GM21423 (cell line): ENCODE measurements around the gene CHN2.
A peak's percentile ranks its signal among the peaks of the same experiment; 100 is the strongest.

Experiments used
- ATAC-seq: cut with Tn5 transposase; IDR thresholded peaks from one replicate; pipeline ENCODE4 v1.9.1; 2021; ENCODE audit warnings: mild to moderate bottlenecking, moderate library complexity; ENCODE audit not compliant: unreplicated experiment

The CHN2 gene

DNA sequence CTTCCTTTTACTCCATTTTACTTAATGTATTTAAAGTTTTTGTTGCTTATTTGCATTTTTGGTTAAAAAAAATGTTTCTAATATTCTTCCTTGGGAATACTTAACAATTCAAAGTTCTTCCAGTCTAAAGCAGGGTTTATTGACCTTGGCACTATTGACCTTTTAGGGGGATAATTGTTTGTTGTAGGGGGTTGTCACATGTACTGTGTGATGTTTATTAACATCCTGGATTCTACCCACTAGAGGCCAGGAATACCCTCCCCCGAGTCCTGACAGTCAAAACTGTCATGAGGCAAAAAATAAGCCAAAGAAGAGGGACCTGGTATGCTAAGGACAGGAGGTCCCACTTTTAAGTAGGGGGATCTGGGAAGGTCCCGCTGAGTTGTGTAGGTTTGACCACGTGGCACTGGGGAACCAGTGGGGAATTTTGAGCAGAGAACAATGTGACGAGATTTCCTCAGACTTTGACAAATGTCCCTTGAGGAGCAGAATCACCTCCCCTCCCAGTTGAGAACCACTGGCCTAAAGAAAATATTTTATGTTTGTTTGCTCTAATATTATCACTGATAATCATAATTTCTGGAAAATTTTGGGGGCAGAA is 190.7 kb downstream of the CHN2 start:
- ATAC-seq: no peak

DNA sequence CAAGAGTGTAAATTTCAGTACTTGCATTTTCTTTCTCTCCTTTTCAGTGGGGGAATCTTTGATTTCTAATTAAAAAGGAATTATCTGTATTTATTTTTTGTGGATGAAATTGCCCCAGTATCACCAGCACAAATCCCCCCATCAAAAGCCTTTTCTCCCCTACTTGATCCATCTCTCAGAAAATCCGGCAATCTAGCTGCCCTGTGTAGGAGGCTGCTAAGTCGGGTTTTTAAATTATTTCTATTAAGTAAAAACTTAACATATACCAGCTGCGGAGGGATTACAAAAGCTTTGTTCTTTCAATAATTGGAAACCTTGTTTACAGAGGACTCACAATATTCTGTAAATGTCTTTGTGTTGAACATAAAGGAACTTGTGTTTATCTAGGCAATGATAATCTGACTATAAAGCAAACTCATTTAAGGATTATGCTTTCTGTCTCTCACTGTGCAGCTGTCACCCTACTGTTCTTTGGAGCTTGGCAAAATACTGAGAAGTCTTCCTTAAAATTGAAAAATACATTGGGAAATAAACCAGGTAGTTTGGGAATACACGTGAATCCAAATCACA is 191.7 kb downstream of the CHN2 start:
- no peak for ATAC-seq

DNA sequence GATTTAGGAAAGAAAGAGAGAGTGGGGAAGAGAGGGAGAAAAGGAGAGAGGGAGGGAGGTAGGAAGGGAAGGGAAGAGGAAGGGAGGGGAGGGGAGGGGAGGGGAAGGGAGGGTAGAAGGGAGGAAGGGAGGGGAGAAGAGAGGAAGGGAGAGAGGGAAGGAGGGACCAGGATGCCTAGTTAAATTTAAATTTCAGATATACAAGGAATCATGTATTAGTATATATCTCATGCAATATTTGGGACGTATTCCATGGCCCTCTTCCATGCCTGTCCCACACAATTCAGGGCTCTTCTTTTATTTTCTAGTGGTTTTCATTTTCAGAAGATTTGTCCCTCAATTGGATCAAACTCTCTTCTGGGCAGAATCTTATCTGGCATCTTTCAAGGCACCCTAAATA is 196.7 kb downstream of the CHN2 start:
- ATAC-seq: no peak

DNA sequence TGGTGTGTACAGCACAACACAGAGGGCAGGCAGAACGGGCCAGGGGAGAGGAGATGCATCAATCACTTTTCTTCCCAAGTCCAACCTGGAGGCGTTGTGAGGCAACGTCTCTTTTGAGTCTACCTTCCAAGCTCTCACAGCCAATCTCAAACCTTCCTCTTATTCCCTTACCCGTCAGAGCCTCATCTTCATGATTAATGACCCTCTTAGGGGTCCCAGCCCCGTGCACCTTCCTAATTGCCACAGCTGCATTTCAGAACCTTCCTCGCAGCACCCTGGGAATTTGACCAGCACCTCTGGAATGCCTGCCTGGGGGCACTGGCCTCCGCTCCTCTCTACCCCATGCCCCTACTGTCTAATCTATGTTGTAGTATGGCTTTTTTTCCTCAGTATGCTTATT is 199.7 kb downstream of the CHN2 start:
- no peak for ATAC-seq

DNA sequence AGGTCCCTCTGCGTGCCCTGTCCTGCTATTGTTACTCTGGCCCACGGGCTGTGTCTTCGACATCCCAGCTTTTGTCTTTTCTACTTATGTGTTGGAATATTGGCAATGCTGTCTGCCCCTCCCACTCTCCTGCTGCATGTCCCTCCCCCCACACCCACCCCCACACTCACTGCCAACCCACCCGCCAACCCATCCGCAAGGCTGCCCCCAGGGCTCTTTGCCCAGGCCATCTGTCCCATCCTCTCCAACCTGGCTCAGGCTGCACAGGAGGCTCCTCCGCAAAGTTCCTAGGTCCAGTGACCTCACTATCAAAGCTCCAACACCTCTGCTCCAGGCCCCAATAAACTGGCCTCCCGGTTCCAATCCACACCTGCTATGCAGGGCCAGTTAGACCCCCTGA is 202.0 kb downstream of the CHN2 start:
- no peak for ATAC-seq

DNA sequence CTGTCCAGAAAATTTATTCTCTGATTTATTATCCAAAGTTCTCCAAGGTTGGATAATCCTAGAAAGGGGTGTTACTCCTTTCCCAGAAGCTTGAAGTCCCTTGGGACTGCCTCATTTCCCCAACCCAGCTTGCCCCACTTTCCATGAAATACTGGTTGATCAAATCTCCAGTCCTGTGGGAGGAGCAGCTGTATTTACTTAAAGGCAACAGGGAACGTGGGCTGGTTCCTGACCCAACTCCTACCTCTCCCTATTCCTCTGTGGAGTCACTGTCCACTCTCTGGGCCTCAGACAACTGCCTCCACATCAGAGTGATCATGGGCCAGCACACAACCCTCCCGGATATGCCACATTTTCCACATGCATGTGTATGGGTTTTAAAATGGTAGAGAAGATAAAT is 202.8 kb downstream of the CHN2 start:
- no peak for ATAC-seq

DNA sequence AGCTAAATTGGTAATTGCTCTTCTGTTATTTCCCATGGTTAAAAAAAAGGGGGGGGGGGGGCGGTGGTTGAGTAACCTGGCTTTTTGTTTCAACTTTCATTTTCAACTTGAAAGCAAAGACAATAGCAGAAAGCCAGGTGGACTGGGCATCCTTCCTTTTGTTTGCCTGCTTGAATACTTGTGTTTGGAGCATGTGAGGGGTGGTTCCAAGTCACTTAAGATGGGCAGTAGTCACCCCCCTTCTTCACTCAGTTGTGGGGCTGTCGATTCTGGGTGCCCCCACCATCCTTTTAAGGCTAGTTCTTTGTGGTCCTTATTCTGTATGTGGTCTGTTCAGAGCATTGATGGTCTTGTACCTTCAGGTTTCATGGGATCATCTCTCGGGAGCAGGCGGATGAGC is 203.4 kb downstream of the CHN2 start:
- no peak for ATAC-seq

DNA sequence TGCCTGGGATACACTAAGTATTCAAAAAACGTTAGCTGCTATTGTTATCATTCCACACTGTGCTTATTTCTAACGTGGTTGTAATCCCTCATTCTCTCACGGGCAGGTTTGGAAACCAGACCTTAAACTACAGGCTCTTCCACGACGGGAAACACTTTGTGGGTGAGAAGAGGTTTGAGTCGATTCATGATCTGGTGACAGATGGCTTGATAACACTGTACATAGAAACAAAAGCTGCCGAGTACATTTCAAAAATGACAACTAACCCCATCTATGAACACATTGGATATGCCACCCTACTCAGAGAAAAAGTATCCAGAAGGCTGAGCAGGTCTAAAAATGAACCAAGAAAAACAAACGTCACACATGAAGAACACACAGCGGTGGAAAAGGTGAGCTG is 205.9 kb downstream of the CHN2 start:
- no peak for ATAC-seq

DNA sequence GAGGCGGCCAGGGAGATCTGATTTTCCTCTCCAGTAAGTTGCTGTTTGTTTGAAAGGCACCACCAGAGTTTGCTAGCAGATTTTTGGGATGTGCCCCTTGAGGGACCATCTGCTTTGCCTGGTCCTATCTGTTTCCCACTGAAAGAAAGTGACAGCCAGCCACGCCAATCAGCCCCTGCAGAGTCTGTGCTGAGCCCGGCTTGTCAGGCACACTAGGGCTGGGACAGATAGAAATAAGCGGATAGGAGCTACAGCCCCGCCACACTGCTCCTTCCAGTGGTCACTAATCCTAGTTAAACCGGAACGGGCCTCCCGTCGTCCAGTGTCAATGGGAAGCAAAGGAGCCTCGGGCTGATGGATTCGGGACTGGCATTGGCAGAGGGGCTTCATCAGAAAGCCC is 207.2 kb downstream of the CHN2 start:
- ATAC-seq: no peak

DNA sequence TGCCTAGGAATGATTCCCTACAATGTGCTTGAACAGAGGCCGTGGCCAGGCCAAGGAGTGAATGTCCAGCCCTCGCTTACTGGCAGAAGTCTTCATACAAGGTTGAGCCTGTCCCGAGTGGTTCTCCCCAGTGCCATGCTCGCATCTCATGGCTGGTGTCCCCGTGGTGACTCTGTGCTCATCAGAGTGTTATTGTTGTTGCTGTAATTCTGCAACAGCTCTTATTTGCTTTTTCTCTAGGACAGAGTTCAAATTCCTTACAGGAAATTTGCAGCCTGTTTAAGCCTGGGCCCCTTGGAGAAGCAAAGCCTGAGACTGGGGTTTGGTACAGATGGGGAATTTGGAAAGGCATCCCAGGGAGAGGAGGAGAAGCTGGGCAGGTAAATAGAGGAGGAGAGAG is 211.3 kb downstream of the CHN2 start:
- no peak for ATAC-seq

DNA sequence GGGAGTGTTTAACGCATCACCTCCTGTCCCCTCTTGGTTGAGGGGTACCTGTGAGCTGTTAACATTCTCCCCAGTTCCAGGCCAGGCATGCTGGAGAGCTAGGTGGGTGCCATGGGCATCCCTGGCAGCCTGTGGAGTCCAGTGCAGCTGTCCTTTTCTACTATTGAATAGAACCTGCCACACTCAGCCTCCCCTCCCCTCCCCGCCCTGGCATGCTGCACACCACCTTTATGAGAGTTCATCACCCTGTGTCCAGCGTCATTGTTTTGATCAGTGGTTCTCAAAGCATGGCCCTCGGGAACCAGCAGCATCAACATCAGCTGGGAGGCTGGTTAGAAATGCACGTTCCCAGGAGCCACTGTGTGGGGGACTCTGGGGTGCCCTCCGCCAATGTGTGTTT is 211.8 kb downstream of the CHN2 start:
- no peak for ATAC-seq

DNA sequence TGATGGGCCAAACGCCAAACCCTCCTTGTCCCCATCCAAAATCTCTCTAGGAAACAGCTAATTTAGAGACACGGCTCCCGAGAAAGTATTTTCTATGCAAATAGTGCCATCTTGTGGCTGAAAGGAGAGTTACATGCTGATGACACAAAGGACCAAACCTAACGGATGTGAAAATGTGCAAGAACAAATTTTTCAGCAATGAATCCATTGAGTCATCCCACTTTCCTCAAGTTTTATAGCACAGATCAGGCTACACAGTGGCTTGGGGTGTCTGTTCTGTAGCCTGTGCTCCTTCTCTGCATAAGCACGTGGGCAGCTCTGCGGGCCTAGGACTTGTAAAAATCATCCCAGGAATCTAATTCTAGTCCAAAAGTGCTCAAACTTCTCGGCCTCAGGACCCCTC is 214.3 kb downstream of the CHN2 start:
- ATAC-seq: peak; percentile 48

DNA sequence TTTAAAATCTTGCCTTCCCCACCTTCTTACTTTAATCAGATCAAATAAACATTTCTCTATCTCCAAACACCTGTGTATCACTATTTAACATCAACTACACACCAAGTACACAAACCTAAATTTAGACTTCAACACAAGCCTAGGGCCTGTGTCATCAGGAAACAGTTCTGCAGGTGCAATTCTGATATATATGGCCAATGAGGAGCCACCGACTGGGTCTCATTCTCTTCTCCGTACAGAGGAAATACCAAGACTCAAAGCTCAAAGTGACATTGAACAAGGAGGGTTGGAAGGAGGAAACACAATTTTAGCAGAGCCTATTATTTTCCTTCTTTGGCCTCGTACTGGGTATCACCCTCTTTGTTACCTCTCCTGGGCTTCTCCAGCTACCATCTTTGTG is 216.4 kb downstream of the CHN2 start:
- no peak for ATAC-seq

DNA sequence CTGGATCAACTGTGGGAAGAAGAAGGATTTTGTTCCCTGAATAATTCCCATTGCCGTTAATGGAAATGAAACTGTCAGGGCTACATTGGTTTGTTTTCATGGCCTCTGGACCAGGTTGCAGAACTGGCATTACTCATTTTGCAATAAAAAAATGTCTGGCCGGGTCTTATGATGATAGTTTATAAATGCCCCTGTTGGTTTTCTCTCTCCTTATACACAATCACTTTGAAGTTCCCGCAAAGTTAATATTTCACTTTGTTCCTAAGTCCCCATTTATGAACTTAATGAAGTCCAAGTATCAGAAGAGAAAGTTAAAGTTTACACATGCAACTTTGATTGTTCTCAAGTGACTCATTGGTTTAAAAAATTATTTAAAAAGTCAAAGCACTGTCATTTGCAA is 218.3 kb downstream of the CHN2 start:
- ATAC-seq: no peak

DNA sequence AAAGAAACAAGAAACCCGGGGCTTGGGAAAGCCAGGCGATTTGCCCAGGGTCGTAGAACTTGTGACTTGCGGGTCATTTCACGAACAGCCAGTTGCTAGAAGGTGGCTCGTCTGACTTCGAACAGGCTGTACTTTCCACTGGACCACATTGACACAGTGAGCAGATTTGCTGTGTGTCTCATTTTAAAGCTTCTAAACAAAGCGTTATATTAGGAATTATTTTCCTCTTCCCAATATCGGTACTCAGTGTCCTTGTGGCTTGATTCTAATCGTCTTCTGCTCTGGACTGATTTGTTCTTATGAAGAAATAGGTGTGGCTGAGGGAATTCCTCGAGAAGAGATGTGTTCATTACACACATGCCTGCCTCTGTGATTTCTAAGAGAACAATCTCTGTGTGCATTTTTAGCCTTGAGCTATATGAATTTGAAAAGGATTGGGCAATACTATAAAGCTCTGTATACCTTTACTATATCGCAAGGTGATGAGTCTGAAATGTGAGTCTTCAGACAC is 219.1 kb downstream of the CHN2 start:
- ATAC-seq: no peak

DNA sequence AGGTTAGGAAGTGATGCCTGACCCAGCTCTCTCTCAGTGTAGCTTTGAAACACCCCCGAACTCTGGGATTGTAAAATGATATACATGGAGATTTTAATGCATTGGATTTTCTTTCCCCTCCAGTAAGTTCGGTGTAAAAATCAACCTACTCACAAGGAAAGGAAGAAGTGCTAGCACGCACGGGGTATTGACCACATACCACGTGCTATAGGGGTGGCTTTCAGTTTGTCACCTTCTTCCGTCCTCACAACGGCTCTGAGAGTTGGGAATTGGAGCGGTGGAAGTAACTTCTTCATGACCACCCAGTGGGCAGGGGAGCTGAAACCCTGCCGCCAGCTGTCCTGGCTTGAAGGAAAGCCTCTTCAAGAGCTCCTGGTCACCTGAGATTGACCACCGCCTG is 219.6 kb downstream of the CHN2 start:
- ATAC-seq: no peak

DNA sequence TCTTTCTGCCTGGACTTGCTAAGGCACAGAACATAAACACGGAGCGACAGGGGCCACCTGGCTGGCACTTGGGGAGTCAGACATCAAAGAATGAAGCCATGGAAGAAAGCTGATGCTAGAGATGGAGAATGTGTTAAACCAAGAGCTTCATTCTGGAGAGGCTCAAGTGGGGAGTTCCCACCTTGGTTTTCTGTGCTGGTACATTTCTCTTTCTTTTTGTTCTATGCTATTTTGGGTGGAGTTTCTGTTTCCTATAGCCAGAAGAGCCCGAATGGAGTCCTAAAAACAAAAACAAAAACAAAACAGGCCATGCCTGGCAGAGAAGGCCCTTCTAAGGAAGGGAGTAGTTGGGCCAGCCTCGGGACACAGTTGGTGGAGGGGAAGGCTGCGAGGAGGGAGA is 220.6 kb downstream of the CHN2 start:
- ATAC-seq: no peak

DNA sequence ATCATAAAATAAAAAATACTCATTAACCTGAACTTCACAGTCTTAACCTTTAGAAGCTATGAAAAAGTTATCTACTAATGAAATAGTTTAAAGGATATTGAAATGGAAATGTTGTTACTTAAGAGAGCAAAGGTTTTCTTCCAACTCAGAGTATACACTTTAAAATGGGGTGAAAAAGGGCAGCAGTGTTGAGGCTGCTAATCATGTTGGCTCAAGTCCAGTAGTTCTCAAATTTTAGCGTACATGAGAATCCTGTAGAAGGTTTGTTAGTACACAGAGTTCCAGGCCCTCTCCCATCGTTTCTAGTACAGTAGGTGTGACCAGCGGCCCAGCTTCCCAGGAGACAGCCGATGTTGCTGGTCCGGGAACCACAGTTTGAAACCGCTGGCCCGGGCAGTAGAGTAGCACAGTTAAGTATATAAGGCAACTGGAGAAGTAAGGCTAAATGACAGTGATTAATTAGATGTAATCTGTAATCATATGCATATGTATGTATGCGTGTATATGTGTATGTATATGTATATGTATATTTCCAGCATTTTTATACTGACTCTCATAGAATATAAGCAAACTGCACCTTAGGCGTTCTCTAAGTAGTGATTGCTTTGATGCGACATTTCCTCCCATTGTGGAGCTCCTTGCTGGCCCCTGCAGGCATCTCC is 221.8 kb downstream of the CHN2 start:
- no peak for ATAC-seq

DNA sequence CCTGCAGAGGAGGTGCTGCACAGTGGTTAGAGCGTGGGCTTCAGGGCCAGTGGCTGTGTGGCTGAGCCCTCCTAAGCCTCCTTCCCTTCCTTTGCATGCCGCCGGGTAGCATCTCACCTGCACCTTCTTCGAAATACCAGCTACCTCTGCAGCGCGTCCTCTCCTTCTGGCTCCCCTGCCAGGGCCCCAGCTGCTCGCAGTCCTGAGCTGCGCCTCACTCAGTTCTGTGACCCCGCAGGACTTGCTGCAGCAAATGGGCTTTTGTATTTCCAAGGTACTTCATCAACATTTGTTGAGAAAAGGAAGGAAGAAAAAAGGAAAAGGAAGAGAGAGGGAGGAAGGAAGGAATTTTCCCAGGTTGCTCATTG is 222.3 kb downstream of the CHN2 start:
- ATAC-seq: no peak

DNA sequence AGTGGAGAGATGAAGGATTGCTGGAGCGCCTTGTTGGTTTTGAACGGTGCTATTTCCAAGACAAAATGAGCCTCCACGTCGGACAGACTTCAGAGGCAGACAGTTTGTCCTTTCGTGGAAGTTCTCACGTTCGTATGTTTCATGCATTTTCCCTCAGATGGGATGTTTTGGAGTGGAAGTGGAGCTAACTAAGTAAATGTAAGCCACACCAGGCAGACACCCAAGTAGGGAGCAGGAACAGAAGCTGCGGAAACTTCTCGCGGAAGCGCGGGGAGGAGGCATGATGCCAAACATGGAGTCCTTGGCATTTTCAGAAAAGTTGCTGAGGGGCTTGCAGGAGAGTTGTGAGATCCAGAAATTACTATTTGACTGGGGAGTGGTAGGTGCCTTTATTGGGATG is 223.5 kb downstream of the CHN2 start:
- ATAC-seq: no peak

DNA sequence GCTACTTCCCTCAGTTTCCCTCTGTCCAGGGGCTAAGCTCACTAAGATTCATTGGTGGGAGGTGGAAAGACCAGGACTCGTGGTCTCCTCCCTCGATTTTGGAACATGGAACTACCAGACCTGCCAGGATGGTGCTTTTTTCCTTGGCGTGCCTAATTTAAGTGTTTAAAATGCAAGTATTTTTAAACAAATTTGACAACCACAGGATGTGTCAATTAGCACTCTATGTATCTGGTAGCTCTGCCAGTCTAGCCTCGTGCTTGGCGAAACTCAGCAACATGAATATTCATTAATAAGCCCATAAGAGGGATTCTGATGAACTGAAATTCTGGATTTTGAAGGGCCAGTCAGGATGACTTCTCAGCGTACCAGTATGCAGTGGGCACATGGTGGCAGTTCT is 224.1 kb downstream of the CHN2 start:
- no peak for ATAC-seq

DNA sequence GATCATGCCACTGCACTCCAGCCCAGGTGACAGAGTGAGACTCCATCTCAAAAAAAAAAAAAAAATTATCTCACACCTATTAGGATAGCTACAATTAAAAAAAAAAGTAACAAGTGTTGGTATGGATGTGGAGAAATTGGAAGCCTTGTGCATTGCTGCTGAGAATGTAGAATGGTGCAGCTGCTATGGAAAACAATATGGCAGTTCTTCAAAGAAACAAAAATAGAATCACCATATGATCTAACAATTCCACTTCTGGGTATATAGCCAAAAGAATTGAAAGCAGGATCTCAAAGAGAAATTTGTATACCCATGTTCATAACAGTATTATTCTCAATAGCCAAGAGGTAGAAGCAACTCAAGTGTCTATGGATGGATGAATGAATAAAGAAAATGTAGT is 225.4 kb downstream of the CHN2 start:
- ATAC-seq: no peak
